ENCODE results near the gene TRAPPC3L.

Gene TRAPPC3L

GRCh38 chr6:116514111-116514510 is 31.4 kb downstream of the TRAPPC3L start:
- TF ChIP-seq CTCF (IDR thresholded peaks at IDR 0.05) = no peak
- Histone ChIP-seq H2AFZ (no peak overlapping the region), H3K4me1 (peaks cover 9% of the 10 kb centered on the region), H3K27ac (no peak overlapping the region), H3K36me3 (ENCODE audit: control insufficient read depth, insufficient read depth, low read length) (no peaks in the 10 kb centered on the region), H3K27me3 (ENCODE audit: control insufficient read depth, insufficient read depth, low read length) (no peaks in the 10 kb centered on the region), H3K79me2 (no peaks in the 10 kb centered on the region), H3K9ac (no peak overlapping the region), H3K9me3 (ENCODE audit: control insufficient read depth, low read length) (no peaks in the 10 kb centered on the region), H3K4me3 (ENCODE audit: low read depth, low read length) (no peak overlapping the region), H3K4me2 (ENCODE audit: low read length) (no peak overlapping the region)

GRCh38 chr6:116513224-116513875 is 32.1 kb downstream of the TRAPPC3L start:
- TF ChIP-seq CTCF (IDR thresholded peaks at IDR 0.05) = no peak
- Histone ChIP-seq H2AFZ (peak overlapping the region; percentile 83), H3K27ac (peak overlapping the region; percentile 90), H3K27me3 (ENCODE audit: control insufficient read depth, insufficient read depth, low read length) (no peaks in the 10 kb centered on the region), H3K4me1 (peaks cover 9% of the 10 kb centered on the region), H3K9me3 (ENCODE audit: control insufficient read depth, low read length) (no peaks in the 10 kb centered on the region), H3K36me3 (ENCODE audit: control insufficient read depth, insufficient read depth, low read length) (no peaks in the 10 kb centered on the region), H3K79me2 (no peaks in the 10 kb centered on the region), H3K4me3 (ENCODE audit: low read depth, low read length) (no peak overlapping the region), H3K9ac (no peak overlapping the region), H3K4me2 (ENCODE audit: low read length) (no peak overlapping the region)

DNA sequence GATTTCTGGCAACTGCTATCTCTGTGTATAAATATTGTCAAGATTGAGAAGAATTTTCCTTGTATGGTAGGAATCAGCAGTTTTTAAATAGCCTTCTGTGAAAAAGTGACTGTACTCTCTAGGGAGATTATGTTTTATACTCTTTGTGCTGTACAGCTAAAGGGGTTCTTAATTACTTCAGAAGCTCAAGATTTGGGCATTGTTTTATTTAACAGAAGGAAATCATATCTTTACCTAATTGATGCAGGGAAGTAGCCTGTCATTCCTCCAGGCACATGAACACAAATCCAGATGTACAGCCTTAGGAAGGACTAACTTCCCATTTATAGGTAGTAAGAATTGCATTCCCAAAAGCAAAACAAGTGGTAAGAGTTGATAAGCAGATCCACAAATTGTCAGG is 32.8 kb downstream of the TRAPPC3L start:
- peak overlapping the region; percentile 7 for H3K4me3 ChIP-seq (ENCODE audit: low read depth, low read length)
- H3K27ac ChIP-seq = peak overlapping the region; percentile 90
- no peaks in the 10 kb centered on the region for H3K79me2 ChIP-seq

GRCh38 chr6:116512111-116512559 is 33.3 kb downstream of the TRAPPC3L start:
- no peaks in the 10 kb centered on the region for H3K79me2 ChIP-seq
- H3K4me1 ChIP-seq = peaks cover 9% of the 10 kb centered on the region
- TF ChIP-seq CTCF (IDR thresholded peaks at IDR 0.05) = no peak
- H2AFZ ChIP-seq = peak overlapping the region; percentile 83
- H3K4me2 ChIP-seq (ENCODE audit: low read length) = peak overlapping the region; percentile 10
- H3K27ac ChIP-seq = peak overlapping the region; percentile 90
- H3K27me3 ChIP-seq (ENCODE audit: control insufficient read depth, insufficient read depth, low read length) = no peaks in the 10 kb centered on the region
- no peaks in the 10 kb centered on the region for H3K9me3 ChIP-seq (ENCODE audit: control insufficient read depth, low read length)
- peak overlapping the region; percentile 12 for H3K9ac ChIP-seq
- H3K36me3 ChIP-seq (ENCODE audit: control insufficient read depth, insufficient read depth, low read length) = no peaks in the 10 kb centered on the region
- H3K4me3 ChIP-seq (ENCODE audit: low read depth, low read length) = peak overlapping the region; percentile 7

More for the DNA sequence above, 32.8 kb downstream of the TRAPPC3L start:
- H3K36me3 ChIP-seq (ENCODE audit: control insufficient read depth, insufficient read depth, low read length) = no peaks in the 10 kb centered on the region
- peak overlapping the region; percentile 83 for H2AFZ ChIP-seq
- peak overlapping the region; percentile 12 for H3K9ac ChIP-seq
- no peaks in the 10 kb centered on the region for H3K27me3 ChIP-seq (ENCODE audit: control insufficient read depth, insufficient read depth, low read length)
- no peaks in the 10 kb centered on the region for H3K9me3 ChIP-seq (ENCODE audit: control insufficient read depth, low read length)
- H3K4me2 ChIP-seq (ENCODE audit: low read length) = peak overlapping the region; percentile 10
- no peak for TF ChIP-seq CTCF (IDR thresholded peaks at IDR 0.05)
- peaks cover 9% of the 10 kb centered on the region for H3K4me1 ChIP-seq

Data from parathyroid adenoma (tissue), 2 donors.